Measurements from ENCODE around the gene SLC16A3. TPM values are rescaled to one million over a fixed set of nuclear protein-coding genes. Genes with fewer than 3 reads are reported as not detected.

Gene SLC16A3
- total and polyA plus RNA-seq, 2 experiments from 2014 or later = 3.5 to 10.6 TPM

DNA sequence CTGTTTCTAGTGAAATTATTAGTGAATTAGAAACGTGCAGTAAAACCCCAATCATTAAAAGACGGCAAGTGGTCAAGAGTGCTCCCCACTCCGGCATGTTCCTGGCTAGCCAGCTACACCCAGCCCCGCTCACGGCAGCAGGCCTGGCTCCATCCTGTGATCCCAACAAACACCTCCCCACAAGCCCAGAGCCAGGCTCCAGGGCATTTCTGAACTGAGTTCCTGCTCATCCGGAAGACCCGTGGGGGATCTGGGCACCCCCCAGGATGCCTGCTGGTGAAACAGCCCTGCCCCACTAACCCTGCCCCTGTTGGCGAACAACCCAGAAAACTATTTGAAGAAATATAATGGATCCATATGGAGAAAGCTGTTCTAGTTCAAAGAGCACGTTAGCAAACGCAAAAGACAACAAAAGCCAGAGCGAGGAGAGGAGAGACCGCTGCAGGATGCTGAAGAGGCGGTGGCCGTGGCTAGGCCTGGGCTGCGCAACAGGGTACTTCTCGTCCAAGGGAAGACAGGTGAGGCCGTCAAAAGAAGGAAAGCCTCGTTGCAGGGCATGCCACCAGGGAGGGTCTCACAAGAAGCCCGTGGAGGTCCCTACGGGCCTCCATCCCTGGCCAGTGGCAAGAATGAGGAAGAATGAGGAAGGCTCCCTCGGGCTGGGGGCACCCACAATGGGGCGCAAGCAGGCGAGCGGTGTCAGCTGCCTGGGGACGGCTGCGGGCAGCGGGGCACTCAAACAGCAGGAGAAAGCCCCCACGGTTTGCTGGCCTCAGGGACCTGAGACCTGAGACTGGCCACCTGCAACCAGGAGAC lies 19.2 kb downstream of the SLC16A3 start (continued):
- TF ChIP-seq, protein P1, sequence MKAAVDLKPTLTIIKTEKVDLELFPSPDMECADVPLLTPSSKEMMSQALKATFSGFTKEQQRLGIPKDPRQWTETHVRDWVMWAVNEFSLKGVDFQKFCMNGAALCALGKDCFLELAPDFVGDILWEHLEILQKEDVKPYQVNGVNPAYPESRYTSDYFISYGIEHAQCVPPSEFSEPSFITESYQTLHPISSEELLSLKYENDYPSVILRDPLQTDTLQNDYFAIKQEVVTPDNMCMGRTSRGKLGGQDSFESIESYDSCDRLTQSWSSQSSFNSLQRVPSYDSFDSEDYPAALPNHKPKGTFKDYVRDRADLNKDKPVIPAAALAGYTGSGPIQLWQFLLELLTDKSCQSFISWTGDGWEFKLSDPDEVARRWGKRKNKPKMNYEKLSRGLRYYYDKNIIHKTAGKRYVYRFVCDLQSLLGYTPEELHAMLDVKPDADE (IDR thresholded peaks at IDR 0.05) = no peak
- no peak for TF ChIP-seq CREB1 (CRISPR knock-in tag; IDR thresholded peaks at IDR 0.05; ENCODE audit: low read depth)
- TF ChIP-seq ZNF114 (CRISPR knock-in tag; IDR thresholded peaks at IDR 0.05) = no peak
- no peak for TF ChIP-seq JUNB (IDR thresholded peaks at IDR 0.05; ENCODE audit: unreplicated experiment)
- TF ChIP-seq, protein P2, sequence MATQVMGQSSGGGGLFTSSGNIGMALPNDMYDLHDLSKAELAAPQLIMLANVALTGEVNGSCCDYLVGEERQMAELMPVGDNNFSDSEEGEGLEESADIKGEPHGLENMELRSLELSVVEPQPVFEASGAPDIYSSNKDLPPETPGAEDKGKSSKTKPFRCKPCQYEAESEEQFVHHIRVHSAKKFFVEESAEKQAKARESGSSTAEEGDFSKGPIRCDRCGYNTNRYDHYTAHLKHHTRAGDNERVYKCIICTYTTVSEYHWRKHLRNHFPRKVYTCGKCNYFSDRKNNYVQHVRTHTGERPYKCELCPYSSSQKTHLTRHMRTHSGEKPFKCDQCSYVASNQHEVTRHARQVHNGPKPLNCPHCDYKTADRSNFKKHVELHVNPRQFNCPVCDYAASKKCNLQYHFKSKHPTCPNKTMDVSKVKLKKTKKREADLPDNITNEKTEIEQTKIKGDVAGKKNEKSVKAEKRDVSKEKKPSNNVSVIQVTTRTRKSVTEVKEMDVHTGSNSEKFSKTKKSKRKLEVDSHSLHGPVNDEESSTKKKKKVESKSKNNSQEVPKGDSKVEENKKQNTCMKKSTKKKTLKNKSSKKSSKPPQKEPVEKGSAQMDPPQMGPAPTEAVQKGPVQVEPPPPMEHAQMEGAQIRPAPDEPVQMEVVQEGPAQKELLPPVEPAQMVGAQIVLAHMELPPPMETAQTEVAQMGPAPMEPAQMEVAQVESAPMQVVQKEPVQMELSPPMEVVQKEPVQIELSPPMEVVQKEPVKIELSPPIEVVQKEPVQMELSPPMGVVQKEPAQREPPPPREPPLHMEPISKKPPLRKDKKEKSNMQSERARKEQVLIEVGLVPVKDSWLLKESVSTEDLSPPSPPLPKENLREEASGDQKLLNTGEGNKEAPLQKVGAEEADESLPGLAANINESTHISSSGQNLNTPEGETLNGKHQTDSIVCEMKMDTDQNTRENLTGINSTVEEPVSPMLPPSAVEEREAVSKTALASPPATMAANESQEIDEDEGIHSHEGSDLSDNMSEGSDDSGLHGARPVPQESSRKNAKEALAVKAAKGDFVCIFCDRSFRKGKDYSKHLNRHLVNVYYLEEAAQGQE (IDR thresholded peaks at IDR 0.05; ENCODE audit: unreplicated experiment) = no peak

DNA sequence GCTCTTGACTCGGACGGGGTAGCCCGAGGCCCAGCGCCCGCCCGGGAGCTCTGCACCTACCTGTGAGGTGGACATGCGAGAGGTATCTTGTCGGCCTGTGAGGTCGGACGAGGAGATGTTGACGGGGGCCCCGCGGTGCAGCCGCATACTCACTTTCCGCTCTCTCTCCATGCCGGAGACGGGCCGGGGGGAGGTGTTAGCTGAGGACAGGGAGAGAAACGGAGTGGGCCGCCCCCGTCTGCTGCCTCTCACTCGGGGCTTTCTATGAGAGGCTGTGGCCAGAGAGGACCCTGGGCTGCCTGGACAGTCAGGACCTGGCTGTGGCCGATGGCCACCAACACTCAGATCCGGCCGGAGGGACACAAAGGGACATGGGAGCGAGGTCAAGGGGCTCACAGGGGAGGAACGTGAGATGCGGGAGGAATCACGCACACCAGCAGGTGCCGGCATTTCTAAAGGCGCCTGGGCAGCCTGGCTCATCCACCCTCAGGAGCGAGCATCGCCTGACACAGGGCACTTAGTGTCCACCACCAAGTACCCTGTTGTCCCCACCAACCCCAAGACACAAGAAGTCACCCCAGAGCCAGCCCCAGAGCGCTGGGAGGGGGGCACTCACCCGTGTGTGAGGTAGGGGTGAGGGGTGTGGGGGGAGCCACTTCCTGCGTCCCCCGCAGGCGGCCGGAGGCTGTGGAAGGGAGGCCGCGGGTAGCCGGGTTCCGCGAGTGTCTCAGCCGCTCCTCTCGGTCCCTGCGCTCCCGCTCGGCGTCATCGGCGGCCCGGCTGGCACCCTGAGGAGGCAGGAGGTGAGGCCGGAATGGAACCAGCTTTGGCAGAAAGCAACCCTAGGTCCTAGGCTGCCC lies 20.2 kb downstream of the SLC16A3 start:
- DNase-seq (ENCODE audit: low spot score) = no peak
- H3K27ac ChIP-seq (ENCODE audit: low read depth) = no peak overlapping the region
- peaks cover 6% of the 10 kb centered on the region; the same call in 1 of the 2 replicates for H3F3A ChIP-seq (replicated peaks; ENCODE audit: low read depth)
- TF ChIP-seq, protein P1 (IDR thresholded peaks at IDR 0.05) = no peak
- TF ChIP-seq STAT1 (IDR thresholded peaks at IDR 0.05; ENCODE audit: unreplicated experiment) (no peak), POLR2AphosphoS5 (IDR thresholded peaks at IDR 0.05; ENCODE audit: low read depth) (no peak), CREB1 (CRISPR knock-in tag; IDR thresholded peaks at IDR 0.05; ENCODE audit: low read depth) (no peak)
- H3K4me3 ChIP-seq = no peak overlapping the region
- no peaks in the 10 kb centered on the region for H3K27me3 ChIP-seq (ENCODE audit: insufficient read depth)
- no peak for ATAC-seq
- H3K4me1 Mint-ChIP-seq = no peaks in the 10 kb centered on the region; the same call in 2 of the 3 replicates
- H3K4me2 ChIP-seq = no peak overlapping the region
- H3K27ac Mint-ChIP-seq = 0 out of 2 replicates have a peak overlapping the region, but pooled peaks have one; percentile 44
- peaks cover 90% of the 10 kb centered on the region for H3K36me3 Mint-ChIP-seq (ENCODE audit: low read depth)
- peaks cover 41% of the 10 kb centered on the region for H4K20me1 ChIP-seq (replicated peaks; ENCODE audit: insufficient read depth)
- H2AFZ ChIP-seq = no peak overlapping the region
- no peaks in the 10 kb centered on the region for H3K9me2 ChIP-seq (ENCODE audit: insufficient read depth)
- no peak overlapping the region for H3K4me3 Mint-ChIP-seq
- peaks cover 51% of the 10 kb centered on the region for H3K79me2 ChIP-seq (replicated peaks; ENCODE audit: insufficient read depth)
- H3K4me1 ChIP-seq (ENCODE audit: insufficient read depth) = no peaks in the 10 kb centered on the region
- peaks cover 3% of the 10 kb centered on the region; the same call in 1 of the 3 replicates for H3K9me3 Mint-ChIP-seq
- H3K27me3 Mint-ChIP-seq (ENCODE audit: insufficient read depth, low read depth, poor library complexity) = peaks cover 13% of the 10 kb centered on the region
- peaks cover 48% of the 10 kb centered on the region for H3K36me3 ChIP-seq (ENCODE audit: insufficient read depth)

All from GM23338 (cell line).